Thyroid gland (tissue), 4 donors: ENCODE results near the gene GALNT1.

ENCODE experiments used
- CTCF ChIP-seq, 6 experiments: fragments of 200-600 bp in 3 of 6; fragments of 450-650 bp in 3 of 6; sonication (generic) in 3 of 6; IDR thresholded peaks; one replicate each; pipeline ENCODE4 v1.5.1; 2016 to 2019; ENCODE audit warnings: antibody characterized with exemption in 6 of 6, mild to moderate bottlenecking in 2 of 6, inconsistent platforms in 1 of 6, moderate library complexity in 1 of 6
- POLR2A ChIP-seq, 2 donors: fragments of 450-650 bp; IDR thresholded peaks; one replicate each; pipeline ENCODE4 v1.6.1; 2017; ENCODE audit warnings: antibody characterized with exemption in 2 of 2, mild to moderate bottlenecking in 2 of 2, moderate library complexity in 1 of 2

GRCh38 chr18:35740656-35741055, 159.1 kb downstream of the GALNT1 start:
- TF ChIP-seq CTCF (IDR thresholded peaks at IDR 0.05) (no peak), POLR2A (IDR thresholded peaks at IDR 0.05) (no peak)
